ENCODE data around the gene COL16A1. TPM values are rescaled to one million over a fixed set of nuclear protein-coding genes. Genes with fewer than 3 reads are reported as not detected.

Gene COL16A1
- total RNA-seq, 1 donor = 0.10 TPM

DNA sequence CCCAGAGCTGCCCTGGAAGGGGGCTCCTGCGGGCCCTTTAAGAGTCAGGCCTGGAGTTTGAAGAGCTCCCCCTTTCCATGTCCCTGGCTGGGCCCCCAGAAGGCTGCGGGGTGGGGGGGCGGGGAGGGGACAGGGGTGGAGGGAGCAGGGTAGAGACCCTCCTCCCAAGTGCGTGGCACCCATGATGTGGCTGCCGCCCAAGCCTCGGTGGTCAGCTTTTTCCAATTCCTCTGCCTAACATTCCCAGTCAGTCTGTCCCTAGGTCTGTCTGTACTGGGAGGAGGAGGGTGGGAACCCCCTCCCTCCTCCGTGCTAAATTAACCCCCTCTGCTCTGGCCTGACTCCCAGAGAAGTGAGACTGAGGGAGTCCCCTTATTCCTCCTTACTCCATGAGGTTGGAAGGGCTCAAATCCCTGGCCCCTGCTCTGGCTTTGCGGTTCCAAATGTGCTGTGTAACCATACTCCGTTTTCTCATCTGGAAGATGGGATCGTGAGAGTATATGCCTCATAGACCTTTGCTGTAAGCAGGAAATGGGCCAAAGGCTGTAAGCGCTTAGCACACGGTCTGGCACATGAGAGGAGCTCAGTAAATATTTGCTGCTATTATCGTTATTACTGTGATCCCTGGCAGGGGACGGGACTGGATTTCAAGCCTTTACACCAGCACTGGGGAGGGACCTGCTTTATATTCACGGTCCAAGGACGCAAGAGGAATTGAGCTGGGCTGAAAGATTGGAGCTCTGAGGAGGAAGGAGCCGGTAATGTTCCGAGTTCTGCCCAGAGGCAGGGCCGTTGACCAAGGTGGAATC is 658 bp upstream of the COL16A1 start:
- H3K9me3 ChIP-seq (ENCODE audit: low read depth, low read length) = no peaks in the 10 kb centered on the region
- H3K27me3 ChIP-seq (ENCODE audit: insufficient read depth, low read length) = peaks cover 15% of the 10 kb centered on the region
- peaks cover 23% of the 10 kb centered on the region for H3K4me1 ChIP-seq (ENCODE audit: insufficient read depth, low read length)
- no peak overlapping the region for H3K4me3 ChIP-seq (ENCODE audit: low read length)

DNA sequence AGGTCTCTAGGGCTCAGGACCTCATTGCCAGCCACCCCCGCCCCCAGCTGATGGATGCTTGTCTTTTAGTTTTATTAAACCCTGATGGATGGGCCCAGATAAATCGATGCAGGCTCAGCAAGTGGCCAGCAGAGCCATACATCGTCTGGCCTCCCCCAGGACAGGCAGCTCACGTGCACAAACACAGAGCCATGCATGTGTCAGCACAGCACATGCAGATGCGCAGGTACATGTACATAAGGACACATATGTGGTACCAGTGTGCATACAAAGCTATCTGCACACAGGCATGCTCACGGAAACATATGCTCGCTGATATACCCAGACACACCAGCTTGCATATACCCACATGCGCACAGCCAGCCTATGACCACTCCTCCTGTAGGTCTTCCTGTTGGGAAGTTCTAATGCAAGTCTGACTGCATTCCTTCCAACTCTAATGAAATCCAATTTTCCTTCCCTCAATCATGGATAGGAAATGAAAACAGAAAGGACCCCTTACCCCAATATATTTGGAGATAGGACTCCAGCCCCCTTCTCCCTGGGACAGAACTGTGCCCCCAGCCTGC is 897 bp downstream of the COL16A1 start:
- Histone ChIP-seq H3K4me1 (ENCODE audit: insufficient read depth, low read length) (peaks cover 28% of the 10 kb centered on the region), H3K4me3 (ENCODE audit: low read length) (no peak overlapping the region), H3K9me3 (ENCODE audit: low read depth, low read length) (no peaks in the 10 kb centered on the region), H3K27me3 (ENCODE audit: insufficient read depth, low read length) (peaks cover 15% of the 10 kb centered on the region)

DNA sequence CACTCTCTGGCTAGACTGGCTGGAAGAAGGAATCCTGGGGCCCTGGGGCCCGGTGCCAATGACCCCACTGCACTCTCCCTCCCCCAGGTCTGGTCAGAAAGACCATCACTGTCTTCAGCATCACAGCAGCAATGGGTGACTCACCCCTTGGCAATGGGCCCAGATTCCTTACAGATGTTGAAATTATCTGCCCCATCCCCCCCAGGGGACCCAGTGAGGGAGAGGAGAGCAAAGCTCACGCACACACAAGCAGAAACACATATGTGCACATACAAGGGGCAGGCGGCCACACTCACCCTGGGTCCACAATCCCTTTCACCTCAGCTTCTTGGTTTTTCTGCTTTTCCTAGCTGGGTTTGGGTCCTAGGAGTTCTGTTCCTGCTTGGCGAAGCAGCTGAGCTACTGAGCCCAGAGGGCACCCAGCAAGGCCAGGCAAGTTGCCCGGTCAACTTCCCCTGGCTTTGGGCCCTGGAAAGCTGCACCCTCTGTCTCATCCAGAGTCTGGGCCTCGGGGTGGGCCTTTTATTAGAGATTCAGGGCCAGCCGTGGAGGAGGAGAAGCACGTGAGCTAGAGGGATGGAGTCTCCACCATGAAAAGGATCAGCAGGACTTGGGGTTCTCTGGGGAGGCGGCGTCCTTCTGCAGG is 2.6 kb downstream of the COL16A1 start:
- H3K4me3 ChIP-seq (ENCODE audit: low read length) = no peak overlapping the region
- H3K27me3 ChIP-seq (ENCODE audit: insufficient read depth, low read length) = peaks cover 15% of the 10 kb centered on the region
- H3K9me3 ChIP-seq (ENCODE audit: low read depth, low read length) = no peaks in the 10 kb centered on the region
- peaks cover 28% of the 10 kb centered on the region for H3K4me1 ChIP-seq (ENCODE audit: insufficient read depth, low read length)

DNA sequence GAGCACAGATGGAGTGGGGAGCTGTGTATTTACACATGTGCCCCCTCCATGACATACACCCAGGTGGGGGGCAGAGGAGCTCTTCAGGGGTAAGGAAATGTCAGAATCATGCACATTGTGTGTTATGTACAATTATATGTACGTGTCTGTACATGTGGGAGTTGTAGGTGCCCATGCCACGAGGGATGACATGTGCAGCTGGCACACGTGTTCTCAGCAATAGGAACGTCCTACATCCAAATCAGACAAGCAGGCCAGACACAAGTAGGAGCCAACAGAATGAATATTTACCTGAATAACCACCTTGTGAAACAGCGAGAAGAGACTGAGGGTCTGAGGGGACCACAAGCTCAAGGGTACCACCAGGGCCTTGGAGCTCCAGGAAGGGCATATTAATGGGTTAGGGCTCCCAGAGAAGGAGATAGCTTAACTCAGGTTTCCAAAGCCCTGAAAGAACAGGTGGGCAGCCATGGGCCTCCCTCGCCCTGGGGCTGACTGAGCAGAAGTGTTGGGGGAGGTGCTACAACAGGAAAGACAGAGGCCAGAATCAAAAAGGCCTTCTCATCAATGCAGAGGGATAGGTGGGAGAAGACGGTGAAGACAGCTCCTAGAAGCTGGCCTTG is 3.2 kb downstream of the COL16A1 start:
- Histone ChIP-seq H3K9me3 (ENCODE audit: low read depth, low read length) (no peaks in the 10 kb centered on the region), H3K4me3 (ENCODE audit: low read length) (no peak overlapping the region), H3K27me3 (ENCODE audit: insufficient read depth, low read length) (peaks cover 15% of the 10 kb centered on the region), H3K4me1 (ENCODE audit: insufficient read depth, low read length) (peaks cover 25% of the 10 kb centered on the region)

DNA sequence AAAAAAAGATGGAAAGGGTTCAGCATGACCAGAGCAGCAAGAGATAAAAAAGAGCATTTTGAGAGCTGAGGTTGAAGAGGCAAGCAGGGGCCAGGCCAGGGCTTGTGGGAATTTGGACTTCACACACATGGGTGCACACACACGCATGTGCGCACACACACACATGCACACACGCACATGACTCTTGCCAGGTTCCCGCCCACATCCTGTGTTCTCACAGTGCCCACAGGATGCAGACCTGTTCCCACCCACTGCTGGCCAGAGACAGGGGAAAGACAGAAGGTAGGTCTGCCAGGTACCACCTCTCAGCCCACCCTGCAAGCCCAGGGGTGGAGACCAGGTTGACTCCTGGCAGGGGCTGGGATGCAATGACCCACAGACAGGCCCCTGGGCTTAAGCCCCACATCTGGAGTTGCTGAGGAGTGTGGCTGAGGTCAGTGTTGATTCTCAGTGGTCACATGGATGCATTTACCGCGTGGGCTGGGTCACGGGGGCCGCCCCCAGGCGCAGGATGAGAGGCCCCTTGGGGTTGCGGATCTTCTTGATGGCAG is 4.4 kb downstream of the COL16A1 start:
- H3K27me3 ChIP-seq (ENCODE audit: insufficient read depth, low read length) = peaks cover 9% of the 10 kb centered on the region
- H3K4me1 ChIP-seq (ENCODE audit: insufficient read depth, low read length) = peaks cover 15% of the 10 kb centered on the region
- H3K9me3 ChIP-seq (ENCODE audit: low read depth, low read length) = no peaks in the 10 kb centered on the region
- no peak overlapping the region for H3K4me3 ChIP-seq (ENCODE audit: low read length)

DNA sequence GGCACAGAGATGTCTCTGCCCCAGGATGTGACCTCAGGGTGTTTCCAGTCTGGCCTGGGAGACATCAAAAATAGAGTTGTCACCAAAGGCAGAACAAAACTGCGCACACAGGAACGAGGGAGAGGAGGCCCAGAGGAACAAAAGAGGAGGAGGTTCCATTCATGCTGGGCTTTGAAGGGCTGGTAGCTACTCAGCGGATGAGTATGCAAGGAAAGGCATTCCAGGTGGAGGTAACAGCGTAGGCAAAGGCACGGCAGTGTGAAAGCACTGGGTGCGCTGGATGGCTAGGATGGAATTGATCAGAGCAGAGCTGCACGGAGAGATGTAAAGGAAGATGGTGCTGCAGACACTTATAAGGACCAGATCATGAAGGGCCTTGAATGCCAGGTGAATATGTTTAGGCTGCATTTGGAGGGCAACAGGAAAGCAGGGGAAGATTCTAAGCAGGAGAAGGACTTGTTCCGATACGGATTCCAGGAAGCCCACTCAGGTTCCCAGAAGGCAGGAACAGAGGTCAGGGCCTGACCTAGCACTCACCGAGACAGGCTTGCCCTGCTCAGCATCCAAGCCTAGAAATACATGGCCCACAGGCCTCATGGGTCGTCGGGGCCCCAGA is 6.3 kb downstream of the COL16A1 start:
- H3K4me3 ChIP-seq (ENCODE audit: low read length) = no peak overlapping the region
- H3K27me3 ChIP-seq (ENCODE audit: insufficient read depth, low read length) = no peaks in the 10 kb centered on the region
- H3K4me1 ChIP-seq (ENCODE audit: insufficient read depth, low read length) = peaks cover 15% of the 10 kb centered on the region
- no peaks in the 10 kb centered on the region for H3K9me3 ChIP-seq (ENCODE audit: low read depth, low read length)

DNA sequence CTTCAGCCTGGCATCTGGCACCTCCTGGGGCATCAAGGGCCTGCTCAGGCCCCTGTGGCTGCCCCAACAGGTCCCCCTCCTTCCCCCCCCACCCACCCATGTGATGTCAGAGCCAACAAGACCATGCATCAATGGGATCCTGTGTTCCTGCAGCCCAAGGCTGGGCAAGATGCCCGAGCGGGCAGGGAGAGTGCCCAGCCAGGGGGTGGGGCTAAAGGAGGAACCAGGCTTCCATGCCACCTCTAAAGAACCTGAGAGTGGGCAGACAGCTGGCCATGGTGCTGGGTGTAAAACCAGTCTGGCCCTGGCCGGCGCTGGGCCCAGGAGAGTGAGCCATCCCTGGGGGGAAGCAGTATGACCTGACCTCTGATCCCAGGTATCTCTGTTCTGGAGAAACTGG is 7.6 kb downstream of the COL16A1 start:
- no peak overlapping the region for H3K4me3 ChIP-seq (ENCODE audit: low read length)
- H3K9me3 ChIP-seq (ENCODE audit: low read depth, low read length) = no peaks in the 10 kb centered on the region
- peaks cover 15% of the 10 kb centered on the region for H3K4me1 ChIP-seq (ENCODE audit: insufficient read depth, low read length)
- H3K27me3 ChIP-seq (ENCODE audit: insufficient read depth, low read length) = no peaks in the 10 kb centered on the region

DNA sequence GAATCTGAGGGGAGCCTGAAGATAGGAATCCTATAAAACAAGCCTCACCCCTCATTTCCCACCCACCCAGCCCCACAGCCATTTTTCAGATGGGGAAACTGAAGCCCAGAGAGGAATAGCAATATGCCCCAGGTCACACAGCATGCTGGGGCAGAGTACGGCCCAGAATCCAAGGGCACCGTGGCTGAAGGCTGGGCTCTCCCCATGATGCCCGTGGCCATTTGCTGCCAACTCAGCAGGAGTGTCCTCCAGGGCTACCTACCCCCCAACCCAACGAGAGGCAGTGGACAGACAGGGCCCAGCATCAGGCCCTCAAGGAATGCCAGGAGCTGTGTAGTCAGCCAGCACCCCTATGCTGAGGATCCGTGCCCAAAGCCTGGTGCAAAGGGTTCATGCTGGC is 8.5 kb downstream of the COL16A1 start:
- H3K9me3 ChIP-seq (ENCODE audit: low read depth, low read length) = no peaks in the 10 kb centered on the region
- no peaks in the 10 kb centered on the region for H3K27me3 ChIP-seq (ENCODE audit: insufficient read depth, low read length)

DNA sequence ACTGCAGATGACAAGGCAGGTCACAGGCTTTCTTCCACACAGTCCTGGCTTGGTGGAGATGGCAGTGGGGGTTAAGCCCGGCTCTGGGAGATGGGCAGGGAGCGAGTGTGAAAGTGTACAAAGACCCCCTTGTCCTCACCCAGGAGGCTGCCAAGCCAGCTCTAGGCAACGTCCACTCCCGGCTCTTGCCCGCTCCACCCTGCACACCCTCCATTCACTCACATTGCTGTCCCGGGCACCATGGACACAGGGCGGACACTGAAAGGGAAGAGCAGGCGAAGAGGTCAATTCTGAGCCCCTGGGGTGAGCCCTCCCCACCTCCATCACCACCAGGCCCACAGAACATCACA is 8.9 kb downstream of the COL16A1 start:
- Histone ChIP-seq H3K4me1 (ENCODE audit: insufficient read depth, low read length) (peaks cover 9% of the 10 kb centered on the region), H3K4me3 (ENCODE audit: low read length) (no peak overlapping the region), H3K9me3 (ENCODE audit: low read depth, low read length) (no peaks in the 10 kb centered on the region), H3K27me3 (ENCODE audit: insufficient read depth, low read length) (no peaks in the 10 kb centered on the region)

More for the DNA sequence above, 8.5 kb downstream of the COL16A1 start:
- no peak overlapping the region for H3K4me3 ChIP-seq (ENCODE audit: low read length)
- peaks cover 9% of the 10 kb centered on the region for H3K4me1 ChIP-seq (ENCODE audit: insufficient read depth, low read length)

DNA sequence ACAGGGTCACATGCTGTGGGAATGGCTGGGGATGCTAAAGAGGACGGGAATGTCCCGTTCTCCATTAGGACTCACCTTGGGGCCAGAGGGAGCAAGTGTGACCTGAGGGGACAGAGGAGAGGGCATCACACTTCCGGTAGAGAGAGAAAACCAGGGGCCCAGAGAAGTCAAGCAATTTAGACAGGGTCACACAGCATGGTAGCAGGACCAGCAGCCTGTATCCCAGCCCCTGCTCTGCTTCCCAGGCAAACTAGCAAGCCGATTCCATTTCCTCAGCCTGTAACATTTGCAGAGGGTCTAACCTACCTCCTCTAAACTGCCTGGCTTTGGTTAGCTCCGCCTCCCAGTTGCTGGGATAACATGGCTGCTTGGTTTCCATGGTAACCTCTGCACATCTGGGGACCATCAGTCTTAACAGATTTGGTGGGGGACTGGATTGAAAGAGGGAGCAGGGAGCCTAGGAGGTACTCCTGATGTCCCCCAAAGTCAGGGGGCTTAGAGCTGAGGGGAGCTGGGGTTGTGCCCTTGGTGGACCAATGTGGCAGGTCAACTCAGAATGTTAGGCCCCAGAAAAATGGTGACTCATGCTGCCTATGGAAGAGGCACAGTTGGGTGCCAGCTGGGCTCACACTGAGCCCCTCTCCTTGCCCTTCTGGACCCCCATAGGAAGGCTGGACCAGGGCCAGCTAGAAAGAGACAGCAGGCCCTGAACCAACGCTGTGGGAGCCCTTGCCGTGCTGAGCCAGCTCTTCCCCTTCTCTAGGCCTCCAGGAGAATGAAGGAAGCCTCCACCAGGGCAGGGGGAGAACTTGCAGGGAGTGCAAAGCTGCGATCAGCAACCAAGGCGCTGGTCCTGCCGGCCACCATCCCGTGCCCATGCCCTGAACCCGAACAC is 9.5 kb downstream of the COL16A1 start:
- Histone ChIP-seq H3K4me3 (ENCODE audit: low read length) (no peak overlapping the region), H3K27me3 (ENCODE audit: insufficient read depth, low read length) (no peaks in the 10 kb centered on the region), H3K9me3 (ENCODE audit: low read depth, low read length) (no peaks in the 10 kb centered on the region), H3K4me1 (ENCODE audit: insufficient read depth, low read length) (peaks cover 3% of the 10 kb centered on the region)

DNA sequence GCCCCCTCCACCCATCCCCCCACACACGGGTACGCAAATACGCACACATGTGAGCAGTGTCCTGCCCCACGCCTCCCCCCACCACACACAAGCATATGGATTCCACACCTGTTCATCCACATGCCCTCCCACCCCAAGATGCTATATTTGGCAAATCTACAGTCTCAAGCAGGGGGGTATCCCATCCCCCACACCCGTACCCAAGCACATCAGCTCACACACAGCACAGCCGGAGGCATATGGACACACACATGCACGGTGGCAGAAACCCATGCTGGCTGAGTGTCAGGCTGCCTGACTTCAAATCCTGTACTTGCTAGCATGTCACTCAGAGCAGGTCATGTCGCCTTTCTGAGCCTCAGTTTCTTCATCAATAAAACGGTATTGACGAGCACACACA is 10.6 kb downstream of the COL16A1 start:
- Histone ChIP-seq H3K9me3 (ENCODE audit: low read depth, low read length) (no peaks in the 10 kb centered on the region), H3K4me1 (ENCODE audit: insufficient read depth, low read length) (no peaks in the 10 kb centered on the region), H3K27me3 (ENCODE audit: insufficient read depth, low read length) (no peaks in the 10 kb centered on the region), H3K4me3 (ENCODE audit: low read length) (no peak overlapping the region)

DNA sequence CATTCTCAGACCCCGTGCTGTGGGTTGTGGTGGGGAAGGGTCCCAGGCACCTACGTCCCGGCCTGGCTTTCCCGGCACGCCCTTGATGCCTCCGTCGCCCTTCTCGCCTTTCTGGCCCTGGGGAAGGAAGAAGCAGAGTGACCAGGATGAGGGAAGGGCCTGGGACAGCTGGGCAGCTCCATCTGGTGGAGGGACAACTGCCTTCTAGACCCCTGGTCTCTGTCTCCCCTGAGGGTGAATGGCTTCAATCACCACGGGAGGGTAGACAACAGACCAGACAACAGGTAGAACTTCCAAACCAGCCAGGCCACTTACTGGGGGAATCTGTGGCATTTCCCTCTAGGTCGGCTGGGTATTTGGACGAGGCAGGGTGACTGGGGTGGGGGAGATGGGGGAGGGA is 11.9 kb downstream of the COL16A1 start:
- Histone ChIP-seq H3K4me1 (ENCODE audit: insufficient read depth, low read length) (no peaks in the 10 kb centered on the region), H3K4me3 (ENCODE audit: low read length) (no peak overlapping the region), H3K27me3 (ENCODE audit: insufficient read depth, low read length) (no peaks in the 10 kb centered on the region), H3K9me3 (ENCODE audit: low read depth, low read length) (no peaks in the 10 kb centered on the region)

DNA sequence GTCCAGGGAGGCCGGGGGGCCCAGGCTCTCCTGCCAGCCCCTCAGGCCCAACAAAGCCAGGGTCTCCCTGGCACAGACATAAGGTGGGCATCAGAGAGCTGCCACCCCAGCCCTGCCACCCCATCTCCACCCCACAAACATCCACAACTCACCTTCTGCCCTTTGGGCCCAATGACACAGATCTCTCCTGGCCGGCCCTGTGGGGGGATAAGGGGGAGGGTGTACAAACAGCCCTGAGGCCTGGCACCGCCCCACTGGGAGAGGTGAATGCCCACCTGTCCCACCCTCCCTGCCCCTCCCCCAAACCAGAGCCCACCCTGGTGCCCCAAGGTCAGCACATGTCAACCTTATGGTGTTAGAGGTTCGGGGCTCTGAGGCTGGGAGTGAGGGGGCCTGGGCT is 12.4 kb downstream of the COL16A1 start:
- Histone ChIP-seq H3K9me3 (ENCODE audit: low read depth, low read length) (no peaks in the 10 kb centered on the region), H3K27me3 (ENCODE audit: insufficient read depth, low read length) (no peaks in the 10 kb centered on the region), H3K4me3 (ENCODE audit: low read length) (no peak overlapping the region), H3K4me1 (ENCODE audit: insufficient read depth, low read length) (no peaks in the 10 kb centered on the region)

DNA sequence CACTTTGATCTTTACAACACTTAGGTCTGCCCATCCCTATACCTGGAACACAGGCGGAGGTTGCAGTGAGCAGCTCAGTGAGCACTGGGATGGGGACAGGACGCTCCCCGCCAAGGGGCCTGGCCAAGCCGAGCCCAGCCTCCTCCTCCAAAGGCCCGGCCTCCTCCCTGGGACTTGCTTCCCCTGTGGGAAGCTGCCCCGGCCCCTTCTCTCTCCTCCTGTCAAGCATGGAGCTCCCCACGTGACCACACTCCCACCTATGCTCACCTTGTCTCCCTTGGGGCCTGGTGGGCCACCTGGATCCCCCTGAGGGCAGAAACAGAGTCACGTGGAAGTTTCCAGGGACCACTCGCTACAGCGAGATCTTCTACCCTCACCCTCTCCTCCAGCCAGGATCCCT is 12.9 kb downstream of the COL16A1 start:
- no peak overlapping the region for H3K4me3 ChIP-seq (ENCODE audit: low read length)
- no peaks in the 10 kb centered on the region for H3K9me3 ChIP-seq (ENCODE audit: low read depth, low read length)
- no peaks in the 10 kb centered on the region for H3K27me3 ChIP-seq (ENCODE audit: insufficient read depth, low read length)
- no peaks in the 10 kb centered on the region for H3K4me1 ChIP-seq (ENCODE audit: insufficient read depth, low read length)

Measured in mononuclear cell (primary cell).